ENCODE measurements around the gene NANOG. TPM values are rescaled to one million over a fixed set of nuclear protein-coding genes. Genes with fewer than 3 reads are reported as not detected.
"Not testable (repeated sequence)": the region's sequence is repeated elsewhere in the genome, so short reads cannot be mapped to it uniquely, and the experiment has no call there.

The NANOG gene
- total RNA-seq, 4 donors from 2014 or later, result 0.16 to 0.41 TPM; not detected in 2

DNA sequence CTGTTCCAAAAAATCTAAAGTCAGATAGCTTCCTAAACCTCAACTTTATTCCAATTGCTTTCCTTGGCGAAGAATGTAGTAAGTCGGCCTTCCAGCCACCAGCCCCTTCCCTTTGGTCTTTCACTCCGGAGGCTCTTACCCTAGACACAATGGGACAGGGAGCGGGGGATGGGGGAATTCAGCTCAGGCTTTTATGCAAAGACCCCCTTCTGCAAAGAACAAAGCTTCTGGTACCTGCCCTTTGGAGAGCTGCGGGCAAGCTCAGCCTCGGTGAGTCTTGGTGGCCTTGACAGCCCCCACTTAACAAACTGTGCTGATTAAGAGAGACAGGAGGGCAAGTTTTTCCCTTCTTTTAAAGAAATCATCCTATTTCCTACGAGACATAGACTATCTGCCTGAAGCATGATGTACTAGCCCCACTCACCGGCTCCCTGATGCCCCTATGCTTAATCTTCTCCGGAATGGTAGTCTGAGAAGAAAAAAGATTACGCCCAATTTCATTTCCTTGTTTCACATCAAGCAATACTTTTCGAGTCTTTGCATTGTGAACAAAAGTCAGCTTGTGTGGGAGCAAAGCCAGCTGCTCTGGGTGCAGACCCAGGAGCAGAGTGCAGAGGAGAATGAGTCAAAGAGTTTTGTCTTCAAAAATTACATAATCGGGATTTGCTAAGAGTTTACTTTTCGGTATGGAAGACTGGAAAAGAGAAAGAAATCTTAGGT, 1.5 kb upstream of the NANOG start:
- Histone ChIP-seq H3K4me1 (no peaks in the 10 kb centered on the region), H3K4me3 (no peak overlapping the region), H3K9me3 (no peaks in the 10 kb centered on the region), H3K27me3 (no peaks in the 10 kb centered on the region), H3K36me3 (no peaks in the 10 kb centered on the region), H3K27ac (no peak overlapping the region)
- TF ChIP-seq POLR2AphosphoS5 (IDR thresholded peaks at IDR 0.05) (no peak), POLR2A (IDR thresholded peaks at IDR 0.05) (no peak), EP300 (IDR thresholded peaks at IDR 0.05; ENCODE audit: low read depth) (no peak)
- TF ChIP-seq, protein P1, sequence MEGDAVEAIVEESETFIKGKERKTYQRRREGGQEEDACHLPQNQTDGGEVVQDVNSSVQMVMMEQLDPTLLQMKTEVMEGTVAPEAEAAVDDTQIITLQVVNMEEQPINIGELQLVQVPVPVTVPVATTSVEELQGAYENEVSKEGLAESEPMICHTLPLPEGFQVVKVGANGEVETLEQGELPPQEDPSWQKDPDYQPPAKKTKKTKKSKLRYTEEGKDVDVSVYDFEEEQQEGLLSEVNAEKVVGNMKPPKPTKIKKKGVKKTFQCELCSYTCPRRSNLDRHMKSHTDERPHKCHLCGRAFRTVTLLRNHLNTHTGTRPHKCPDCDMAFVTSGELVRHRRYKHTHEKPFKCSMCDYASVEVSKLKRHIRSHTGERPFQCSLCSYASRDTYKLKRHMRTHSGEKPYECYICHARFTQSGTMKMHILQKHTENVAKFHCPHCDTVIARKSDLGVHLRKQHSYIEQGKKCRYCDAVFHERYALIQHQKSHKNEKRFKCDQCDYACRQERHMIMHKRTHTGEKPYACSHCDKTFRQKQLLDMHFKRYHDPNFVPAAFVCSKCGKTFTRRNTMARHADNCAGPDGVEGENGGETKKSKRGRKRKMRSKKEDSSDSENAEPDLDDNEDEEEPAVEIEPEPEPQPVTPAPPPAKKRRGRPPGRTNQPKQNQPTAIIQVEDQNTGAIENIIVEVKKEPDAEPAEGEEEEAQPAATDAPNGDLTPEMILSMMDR (IDR thresholded peaks at IDR 0.05), result no peak
- intact Hi-C loops (cut with DNase I; ENCODE audit: low total_unique reads), result no loop called here
- 31 to 50% methylated on average over 5 to 13 of the region's 13 CpGs for WGBS, 2 donors (ENCODE audit: low coverage in 1 of 2)
- in situ Hi-C loops (cut with MboI; ENCODE audit: low pct_ligation_motif_present in 1 of 4, low pct_unique_long_range_greater_than_20kb in 1 of 4, low sequenced_read_pairs in 3 of 4), result no loop called here
- DNase-seq, result no peak

DNA sequence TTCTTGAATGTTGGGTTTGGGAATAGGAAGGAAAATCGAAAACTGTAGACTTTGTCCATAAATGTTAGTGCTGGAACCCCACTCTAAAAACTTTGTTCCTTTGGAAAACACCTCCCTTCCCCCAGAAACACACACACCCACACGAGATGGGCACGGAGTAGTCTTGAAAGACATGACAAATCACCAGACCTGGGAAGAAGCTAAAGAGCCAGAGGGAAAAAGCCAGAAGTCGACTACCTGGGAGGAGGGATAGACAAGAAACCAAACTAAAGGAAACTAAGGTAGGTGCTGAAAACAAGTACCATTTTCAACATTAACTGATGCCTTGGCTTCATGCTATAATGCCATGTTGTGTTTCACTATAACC, 925 bp upstream of the NANOG start:
- Histone ChIP-seq H3K9me3 (no peaks in the 10 kb centered on the region), H3K27ac (no peak overlapping the region), H3K4me3 (no peak overlapping the region), H3K27me3 (no peaks in the 10 kb centered on the region), H3K4me1 (no peaks in the 10 kb centered on the region), H3K36me3 (no peaks in the 10 kb centered on the region)
- no peak for TF ChIP-seq POLR2A (IDR thresholded peaks at IDR 0.05)
- TF ChIP-seq, protein P1 (IDR thresholded peaks at IDR 0.05), result no peak
- DNase-seq, result no peak
- 29 to 40% methylated on average over 4 of the region's 4 CpGs for WGBS, 2 donors (ENCODE audit: low coverage in 1 of 2)
- in situ Hi-C loops (cut with MboI; ENCODE audit: low pct_ligation_motif_present in 1 of 4, low pct_unique_long_range_greater_than_20kb in 1 of 4, low sequenced_read_pairs in 3 of 4) (no loop called here), intact Hi-C loops (cut with DNase I; ENCODE audit: low total_unique reads) (no loop called here)

DNA sequence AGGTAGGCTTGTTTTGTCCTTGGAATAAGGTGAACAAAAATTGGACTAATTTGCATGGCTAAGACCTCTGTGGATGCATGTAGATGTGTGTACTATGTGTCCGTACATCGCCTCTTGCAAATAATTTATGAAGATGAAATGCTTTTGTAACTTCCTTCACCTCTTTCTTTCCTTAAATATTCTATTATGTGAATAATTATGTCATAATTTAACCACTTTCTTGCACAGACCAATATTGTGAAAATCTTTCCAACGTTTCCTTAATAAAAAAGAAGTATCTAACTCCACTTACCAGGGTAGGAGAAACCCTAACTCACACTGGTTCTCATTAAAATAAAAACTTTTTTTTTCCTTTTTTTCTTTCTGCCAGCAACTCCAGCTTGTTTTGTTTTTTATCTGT, 4.0 kb downstream of the NANOG start:
- no peak overlapping the region for H3K4me3 ChIP-seq
- H3K27me3 ChIP-seq, result no peaks in the 10 kb centered on the region
- H3K9me3 ChIP-seq, result no peaks in the 10 kb centered on the region
- DNase-seq, result no peak
- no peak for TF ChIP-seq POLR2AphosphoS5 (IDR thresholded peaks at IDR 0.05)
- no peak for TF ChIP-seq POLR2A (IDR thresholded peaks at IDR 0.05)
- TF ChIP-seq, protein P1 (IDR thresholded peaks at IDR 0.05), result no peak
- no peak for TF ChIP-seq EP300 (IDR thresholded peaks at IDR 0.05; ENCODE audit: low read depth)
- 42 to 60% methylated on average over 3 of the region's 3 CpGs for WGBS, 2 donors (ENCODE audit: low coverage in 1 of 2)
- no peaks in the 10 kb centered on the region for H3K4me1 ChIP-seq
- no peaks in the 10 kb centered on the region for H3K36me3 ChIP-seq
- no peak overlapping the region for H3K27ac ChIP-seq
- intact Hi-C loops (cut with DNase I; ENCODE audit: low total_unique reads) (no loop called here), in situ Hi-C loops (cut with MboI; ENCODE audit: low pct_ligation_motif_present in 1 of 4, low pct_unique_long_range_greater_than_20kb in 1 of 4, low sequenced_read_pairs in 3 of 4) (no loop called here)

DNA sequence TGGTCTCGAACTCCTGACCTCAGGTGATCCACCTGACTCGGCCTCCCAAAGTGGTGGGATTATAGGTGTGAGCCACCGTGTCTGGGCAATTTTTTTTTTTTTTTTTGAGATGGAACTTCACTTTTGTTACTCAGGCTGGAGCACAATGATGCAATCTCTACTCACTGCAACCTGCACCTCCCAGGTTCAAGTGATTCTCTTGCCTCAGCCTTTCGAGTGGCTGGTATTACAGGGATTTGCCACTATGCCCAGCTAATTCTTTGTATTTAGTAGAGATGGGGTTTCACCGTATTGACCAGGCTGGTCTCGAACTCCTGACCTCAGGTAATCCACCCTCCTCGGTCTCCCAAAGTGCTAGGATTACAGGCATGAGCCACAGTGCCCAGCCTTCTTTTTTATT, 8.1 kb downstream of the NANOG start:
- H3K4me3 ChIP-seq, H3K36me3 ChIP-seq: not testable (repeated sequence)
- in situ Hi-C loops (cut with MboI; ENCODE audit: low pct_ligation_motif_present in 1 of 4, low pct_unique_long_range_greater_than_20kb in 1 of 4, low sequenced_read_pairs in 3 of 4), result loop anchor here in 1 of 4 donors (5.0 kb wide), 1 partner anchor 110 kb away; no protein-coding TSS in a partner anchor

More for the DNA sequence above, 8.1 kb downstream of the NANOG start:
- DNase-seq; intact Hi-C loops (cut with DNase I; ENCODE audit: low total_unique reads); H3K4me1 ChIP-seq; H3K27ac ChIP-seq; H3K9me3 ChIP-seq; H3K27me3 ChIP-seq: not testable (repeated sequence)
- WGBS, 2 donors (ENCODE audit: low coverage in 1 of 2), result 80 to 88% methylated on average over 1 to 7 of the region's 7 CpGs
